AG10803 (cell line): ENCODE measurements around the gene ZNRF4.

Experiments
- DNase-seq: peaks from one replicate; pipeline ENCODE4 v3.0.0; 2010; ENCODE audit warnings: low read depth
- H3K4me3 ChIP-seq: 2 replicates; pipeline ENCODE4 v1.5.1; 2011; ENCODE audit warnings: mild to moderate bottlenecking, low read length, control low read depth
- TF ChIP-seq, protein P1 (sequence below): conservative IDR thresholded peaks from 2 replicates; pipeline ENCODE4 v1.5.1; 2011; ENCODE audit warnings: mild to moderate bottlenecking, low read length, control low read depth, inconsistent platforms

ZNRF4 gene

GRCh38 chr19:5473646-5474045 lies 18.4 kb downstream of the ZNRF4 start:
- no peak for DNase-seq
- TF ChIP-seq, protein P1, sequence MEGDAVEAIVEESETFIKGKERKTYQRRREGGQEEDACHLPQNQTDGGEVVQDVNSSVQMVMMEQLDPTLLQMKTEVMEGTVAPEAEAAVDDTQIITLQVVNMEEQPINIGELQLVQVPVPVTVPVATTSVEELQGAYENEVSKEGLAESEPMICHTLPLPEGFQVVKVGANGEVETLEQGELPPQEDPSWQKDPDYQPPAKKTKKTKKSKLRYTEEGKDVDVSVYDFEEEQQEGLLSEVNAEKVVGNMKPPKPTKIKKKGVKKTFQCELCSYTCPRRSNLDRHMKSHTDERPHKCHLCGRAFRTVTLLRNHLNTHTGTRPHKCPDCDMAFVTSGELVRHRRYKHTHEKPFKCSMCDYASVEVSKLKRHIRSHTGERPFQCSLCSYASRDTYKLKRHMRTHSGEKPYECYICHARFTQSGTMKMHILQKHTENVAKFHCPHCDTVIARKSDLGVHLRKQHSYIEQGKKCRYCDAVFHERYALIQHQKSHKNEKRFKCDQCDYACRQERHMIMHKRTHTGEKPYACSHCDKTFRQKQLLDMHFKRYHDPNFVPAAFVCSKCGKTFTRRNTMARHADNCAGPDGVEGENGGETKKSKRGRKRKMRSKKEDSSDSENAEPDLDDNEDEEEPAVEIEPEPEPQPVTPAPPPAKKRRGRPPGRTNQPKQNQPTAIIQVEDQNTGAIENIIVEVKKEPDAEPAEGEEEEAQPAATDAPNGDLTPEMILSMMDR, result no peak
- H3K4me3 ChIP-seq, result no peak overlapping the region

DNA sequence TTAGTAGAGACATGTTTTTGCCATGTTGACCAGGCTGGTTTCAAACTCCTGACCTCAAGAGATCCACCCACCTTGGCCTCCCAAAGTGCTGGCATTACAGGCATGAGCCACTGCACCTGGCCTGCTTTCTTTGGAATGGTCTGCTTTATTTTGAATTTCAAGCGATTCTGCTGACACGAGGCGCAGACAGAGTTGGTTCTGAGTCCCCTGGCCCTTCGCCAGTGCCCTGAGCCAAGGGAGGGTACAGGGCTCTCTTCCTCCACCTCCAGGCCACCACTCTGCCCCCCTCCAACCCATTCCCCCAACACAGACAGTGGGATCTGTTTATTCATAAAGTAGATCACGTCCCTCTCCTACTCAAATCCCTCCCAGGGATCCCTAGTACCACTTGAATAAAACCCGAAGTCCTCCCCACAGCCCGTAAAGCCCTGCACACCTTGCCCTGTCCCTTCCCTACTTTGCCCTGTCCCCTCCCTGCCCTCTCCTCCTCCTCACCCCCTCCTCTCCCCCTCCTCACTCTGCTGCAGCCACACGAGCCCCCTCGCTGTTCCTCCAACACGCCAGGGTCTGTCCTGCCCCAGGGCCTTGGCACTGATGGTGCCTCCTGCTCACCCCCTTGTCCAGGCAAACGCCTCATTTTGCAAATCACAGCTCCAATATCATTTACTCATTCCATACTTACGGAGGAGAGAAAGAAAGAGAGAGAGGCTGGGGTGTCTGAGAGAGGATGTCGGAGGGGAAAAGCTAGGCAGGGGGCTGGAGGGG lies 22.4 kb downstream of the ZNRF4 start:
- H3K4me3 ChIP-seq, result no peak overlapping the region

DNA sequence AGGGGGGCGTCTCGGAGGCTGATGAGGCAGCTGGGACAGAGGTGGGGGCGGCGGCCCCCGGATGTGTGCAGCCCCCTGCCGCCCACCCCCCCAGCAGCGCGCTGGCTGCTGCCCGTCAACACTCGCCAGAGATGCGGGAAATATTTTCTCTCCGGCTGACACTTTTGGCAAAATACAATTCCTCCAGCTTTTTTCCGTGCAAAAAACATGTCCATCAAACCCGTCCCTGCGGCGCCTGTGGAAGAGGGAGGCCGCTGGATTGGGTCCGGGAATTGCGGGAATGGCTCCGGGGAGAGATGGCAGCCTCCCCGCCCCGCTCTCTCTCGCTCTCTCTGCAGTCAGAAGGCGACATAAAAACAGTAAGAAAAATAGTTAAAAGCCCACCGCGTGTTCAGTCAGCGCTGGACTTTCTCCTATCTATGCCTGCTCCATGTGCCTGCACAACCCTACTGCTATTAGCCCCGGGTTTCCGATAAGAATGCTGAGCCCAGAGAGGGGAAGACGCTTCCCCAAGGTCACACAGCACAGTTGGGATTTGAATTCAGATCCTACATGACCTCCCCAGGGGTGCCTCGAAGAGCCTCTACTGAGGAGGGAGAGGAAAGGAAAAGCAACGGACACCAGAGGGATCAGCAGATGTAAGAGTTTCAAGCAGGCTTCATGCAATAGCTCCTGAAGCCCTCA lies 23.2 kb downstream of the ZNRF4 start:
- TF ChIP-seq, protein P1, result no peak
- no peak for DNase-seq
- no peak overlapping the region for H3K4me3 ChIP-seq

More for the DNA sequence above, 22.4 kb downstream of the ZNRF4 start:
- DNase-seq, result no peak
- TF ChIP-seq, protein P1, result no peak

- no peak overlapping the region for H3K4me3 ChIP-seq
- TF ChIP-seq, protein P1, result no peak
- DNase-seq, result no peak
Observed at GRCh38 chr19:5478925-5479588, 23.8 kb downstream of the ZNRF4 start.

DNA sequence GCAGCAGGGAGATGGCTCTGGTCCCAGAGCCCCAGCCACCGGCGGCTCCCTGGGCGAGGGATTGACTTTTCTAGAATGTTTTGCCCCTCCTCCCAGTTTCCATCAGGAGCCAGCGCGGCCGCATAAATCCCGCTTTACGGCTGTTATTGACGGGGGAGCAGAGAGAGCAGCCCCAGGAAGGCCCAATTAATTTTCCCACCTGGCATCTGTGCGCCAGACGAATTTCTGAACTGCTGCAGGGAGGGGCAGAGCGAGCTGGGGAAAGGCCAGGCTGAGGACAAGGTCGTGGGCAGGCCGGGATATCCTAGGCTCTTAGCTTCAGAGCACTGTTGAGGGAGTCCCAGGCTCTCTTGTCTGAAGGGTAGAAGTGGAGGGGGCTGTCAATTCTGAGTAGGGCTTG lies 24.7 kb downstream of the ZNRF4 start:
- no peak for DNase-seq
- TF ChIP-seq, protein P1, result no peak
- no peak overlapping the region for H3K4me3 ChIP-seq

GRCh38 chr19:5480427-5480836 lies 25.2 kb downstream of the ZNRF4 start:
- H3K4me3 ChIP-seq, result no peak overlapping the region
- TF ChIP-seq, protein P1, result peak; percentile 48
- no peak for DNase-seq

DNA sequence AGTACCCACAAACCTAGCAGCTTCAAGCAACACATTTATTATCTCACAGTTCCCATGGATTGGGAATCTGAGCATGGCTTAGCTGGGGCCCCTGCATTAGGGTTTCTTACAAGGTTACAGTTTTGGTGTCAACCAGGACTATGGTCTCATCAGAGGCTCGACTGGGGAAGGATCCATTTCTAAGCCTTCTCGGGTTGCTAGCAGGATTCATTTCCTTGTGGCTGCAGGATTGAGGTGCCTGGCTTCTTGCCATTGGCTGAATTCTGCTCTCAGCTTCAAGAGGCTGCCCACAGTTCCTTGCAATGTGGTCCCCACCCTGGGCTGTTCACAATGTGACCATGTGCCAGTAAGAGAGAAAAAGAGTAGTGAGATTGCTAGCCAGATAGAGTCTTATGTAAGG lies 26.7 kb downstream of the ZNRF4 start:
- TF ChIP-seq, protein P1, result no peak
- DNase-seq, result no peak
- H3K4me3 ChIP-seq, result no peak overlapping the region
